ENCODE data around the gene CHAMP1.
"Not testable (repeated sequence)": the region's sequence is repeated elsewhere in the genome, so short reads cannot be mapped to it uniquely, and the experiment has no call there.

Gene CHAMP1

DNA sequence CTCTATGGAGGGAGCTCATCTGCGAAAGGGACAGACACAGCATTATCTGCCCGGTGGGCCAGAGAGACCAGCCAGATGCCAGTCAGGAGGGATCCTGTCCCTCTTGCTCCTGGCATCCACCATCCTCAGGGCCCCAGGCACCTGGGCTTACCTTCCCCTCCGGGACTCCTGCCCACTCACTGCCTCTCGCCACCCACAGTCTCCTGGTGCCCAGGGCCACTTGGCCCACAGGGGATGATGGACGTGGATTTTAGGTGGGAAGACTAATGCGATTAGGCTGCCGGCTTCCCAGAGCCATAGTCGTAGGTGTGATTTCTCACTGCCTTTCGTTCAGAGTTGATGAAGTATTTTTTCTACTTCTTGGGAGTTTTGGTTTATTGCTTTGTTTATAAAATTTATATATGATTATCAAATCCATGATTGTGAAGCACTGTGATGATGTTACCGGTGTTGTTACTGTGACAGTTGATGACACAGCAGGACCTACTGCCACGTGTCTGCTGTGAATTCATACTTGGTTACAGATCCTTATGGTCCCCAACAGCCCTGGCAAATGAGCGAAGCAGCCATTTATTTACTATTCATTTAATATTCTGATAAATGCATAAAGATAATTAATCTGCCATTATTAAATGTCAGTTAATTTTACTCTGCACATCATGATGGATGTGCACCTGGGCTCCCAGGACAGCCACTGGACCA is 14.5 kb upstream of the CHAMP1 start:
- no peak for DNase-seq

DNA sequence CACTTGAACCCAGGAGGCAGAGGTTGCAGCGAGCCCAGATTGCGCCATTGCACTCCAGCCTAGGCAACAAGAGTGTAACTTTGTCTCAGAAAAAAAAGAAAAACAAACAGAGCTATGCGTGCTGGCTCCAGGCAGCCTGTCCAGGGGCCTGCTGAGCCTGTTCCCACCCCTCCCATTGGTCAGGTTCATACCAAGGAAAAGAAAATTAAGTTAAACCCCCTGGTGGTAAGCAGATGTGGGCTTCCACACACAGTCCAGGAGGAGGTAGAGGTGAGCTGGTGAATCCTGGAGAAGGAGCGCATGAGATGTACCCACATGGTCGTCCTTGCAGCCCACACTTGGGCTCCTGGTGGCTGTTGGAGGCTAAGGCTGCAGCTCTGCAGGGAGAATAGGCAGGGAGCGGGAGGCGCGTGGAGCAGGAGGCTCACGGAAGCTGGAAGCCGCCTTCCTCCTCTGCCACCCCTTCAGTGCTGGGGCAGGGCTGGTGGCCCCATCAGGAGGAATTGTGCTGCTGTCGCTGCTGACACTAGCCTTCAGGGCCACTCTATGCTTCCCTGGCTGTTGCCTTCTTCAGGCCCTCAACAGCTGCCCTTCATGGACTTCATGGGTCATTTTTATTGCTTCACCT is 10.5 kb upstream of the CHAMP1 start:
- DNase-seq = no peak

DNA sequence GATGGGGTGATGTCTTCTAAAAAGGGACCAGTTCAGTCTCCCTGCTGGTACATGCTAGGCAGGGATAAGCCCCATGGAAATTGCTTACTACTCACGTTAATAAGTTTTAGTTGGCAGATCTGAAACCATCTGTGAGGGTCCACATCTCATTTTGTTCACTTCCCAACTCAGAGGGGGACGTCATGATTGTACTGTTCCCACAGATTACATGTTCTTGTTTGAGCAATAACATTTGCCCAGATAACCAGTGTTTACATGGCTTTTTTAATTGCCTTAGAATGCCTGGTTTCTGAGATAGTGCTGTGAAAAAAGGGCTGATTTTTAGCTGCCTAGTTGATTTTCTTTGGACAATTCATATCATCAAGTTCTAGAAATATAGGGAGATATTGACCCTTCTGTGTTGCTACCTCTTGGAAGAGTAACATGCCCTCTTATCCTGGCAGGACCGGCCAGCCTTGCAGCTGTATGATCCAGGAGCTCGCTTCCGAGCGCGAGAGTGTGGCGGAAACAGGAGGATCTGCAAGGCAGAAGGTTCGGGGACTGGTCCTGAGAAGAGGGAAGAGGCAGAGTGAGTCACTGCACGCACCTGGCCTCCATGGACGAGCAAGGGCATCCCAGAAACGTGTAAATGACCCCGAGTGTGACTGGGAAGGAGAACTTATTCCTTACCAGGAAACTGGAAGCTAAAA is 9.8 kb upstream of the CHAMP1 start:
- no peak for DNase-seq

DNA sequence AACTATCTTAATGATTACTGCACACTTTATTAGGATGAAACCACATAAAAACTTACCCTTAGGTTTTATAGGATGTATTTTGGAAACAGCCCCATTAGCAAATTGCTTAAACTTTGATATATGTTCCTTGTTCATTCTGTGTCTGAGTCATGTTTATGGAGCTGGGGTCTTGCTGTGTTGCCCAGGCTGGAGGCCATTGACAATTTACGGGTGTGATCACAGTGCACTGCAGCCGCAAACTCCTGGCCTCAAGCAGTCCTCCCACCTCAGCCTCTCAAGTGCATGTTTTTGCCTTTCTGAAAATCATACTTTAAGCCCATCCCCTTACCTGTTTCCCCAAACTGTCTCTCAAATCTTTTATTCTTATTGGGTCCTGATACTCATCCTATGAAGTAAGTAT is 5.2 kb upstream of the CHAMP1 start:
- DNase-seq = no peak

DNA sequence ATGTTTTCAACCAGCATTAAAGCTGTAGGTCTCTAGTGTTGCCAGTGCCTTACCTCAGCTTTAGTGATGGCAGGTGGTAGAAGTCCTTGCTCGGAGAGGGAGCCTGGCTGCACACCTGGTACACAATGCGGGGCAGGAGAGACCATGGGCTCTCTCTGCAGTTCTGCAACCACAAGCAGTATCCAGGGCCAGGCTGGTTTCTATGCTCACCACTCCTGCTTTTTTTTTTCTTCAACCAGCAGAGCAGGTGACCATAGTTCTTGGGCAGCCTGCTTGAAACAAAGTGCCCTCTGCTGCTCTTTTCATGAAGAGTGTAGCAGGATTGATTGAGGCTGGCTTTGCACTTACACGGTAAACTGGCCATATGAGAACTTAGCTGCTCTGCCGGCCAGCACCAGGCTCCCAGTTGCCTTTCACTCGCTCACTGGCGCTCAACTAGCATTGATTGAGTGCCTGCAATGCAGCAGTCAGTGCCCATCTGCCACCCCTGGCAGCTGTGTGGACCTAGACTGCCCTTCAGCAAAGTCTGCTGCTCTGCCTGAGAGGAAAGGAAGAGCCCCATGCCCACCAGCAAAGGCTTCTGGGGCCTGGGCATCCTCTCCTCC is 4.4 kb upstream of the CHAMP1 start:
- DNase-seq = no peak

DNA sequence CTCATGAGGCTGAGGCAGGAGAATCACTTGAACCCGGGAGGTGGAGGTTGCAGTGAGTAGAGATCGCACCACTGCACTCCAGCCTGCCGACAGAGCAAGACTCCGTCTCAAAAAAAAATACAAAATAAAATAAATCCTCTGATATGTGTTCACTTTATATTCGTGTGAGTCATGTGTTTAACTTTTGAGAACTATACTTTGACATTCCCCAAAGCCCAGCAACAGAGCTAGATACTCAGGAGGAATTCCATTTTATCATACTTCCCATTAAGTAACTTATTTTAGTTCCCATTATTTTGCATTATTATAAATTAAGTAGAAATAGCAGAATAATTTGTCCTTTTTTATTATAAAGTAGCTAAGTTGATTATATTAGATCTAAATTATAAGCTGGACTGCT is 3.3 kb upstream of the CHAMP1 start:
- DNase-seq = no peak

DNA sequence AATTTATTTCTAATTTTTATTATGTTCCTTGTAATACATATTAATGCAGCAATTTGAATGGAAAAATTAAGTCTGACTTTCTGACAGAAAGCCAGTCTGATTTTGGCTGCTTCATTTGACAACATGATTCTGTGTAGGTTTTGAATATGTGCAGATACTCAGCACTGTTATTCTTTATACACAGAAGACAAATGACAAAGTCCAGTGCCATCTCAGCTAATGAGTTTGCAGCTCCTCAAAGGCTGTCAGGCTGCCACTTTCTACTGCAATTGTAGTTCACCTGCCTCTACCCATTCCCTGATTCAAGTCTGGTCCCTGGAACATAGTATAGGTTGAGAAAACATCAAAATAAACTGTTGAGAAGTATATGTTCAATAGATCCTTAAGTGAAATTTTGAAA is 2.9 kb upstream of the CHAMP1 start:
- DNase-seq = no peak

DNA sequence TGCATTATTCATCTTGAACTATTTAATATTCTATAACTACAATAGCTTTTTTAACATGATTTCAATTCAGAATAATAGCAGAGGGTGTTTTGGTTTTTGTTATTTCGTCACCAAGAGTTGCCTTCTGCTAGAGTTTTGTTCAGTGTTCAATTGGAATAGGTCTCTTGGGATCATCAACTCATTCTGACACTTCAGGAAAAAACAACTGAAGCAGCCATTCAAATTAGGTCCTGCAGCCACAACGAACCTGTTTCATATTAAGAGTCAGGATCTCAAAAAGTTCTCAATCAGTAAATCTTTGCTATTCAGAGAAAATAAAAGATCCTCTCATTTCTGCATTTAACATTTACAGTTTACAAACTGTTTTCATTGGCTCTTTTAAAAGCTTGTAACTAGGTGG is 2.4 kb upstream of the CHAMP1 start:
- DNase-seq = no peak

DNA sequence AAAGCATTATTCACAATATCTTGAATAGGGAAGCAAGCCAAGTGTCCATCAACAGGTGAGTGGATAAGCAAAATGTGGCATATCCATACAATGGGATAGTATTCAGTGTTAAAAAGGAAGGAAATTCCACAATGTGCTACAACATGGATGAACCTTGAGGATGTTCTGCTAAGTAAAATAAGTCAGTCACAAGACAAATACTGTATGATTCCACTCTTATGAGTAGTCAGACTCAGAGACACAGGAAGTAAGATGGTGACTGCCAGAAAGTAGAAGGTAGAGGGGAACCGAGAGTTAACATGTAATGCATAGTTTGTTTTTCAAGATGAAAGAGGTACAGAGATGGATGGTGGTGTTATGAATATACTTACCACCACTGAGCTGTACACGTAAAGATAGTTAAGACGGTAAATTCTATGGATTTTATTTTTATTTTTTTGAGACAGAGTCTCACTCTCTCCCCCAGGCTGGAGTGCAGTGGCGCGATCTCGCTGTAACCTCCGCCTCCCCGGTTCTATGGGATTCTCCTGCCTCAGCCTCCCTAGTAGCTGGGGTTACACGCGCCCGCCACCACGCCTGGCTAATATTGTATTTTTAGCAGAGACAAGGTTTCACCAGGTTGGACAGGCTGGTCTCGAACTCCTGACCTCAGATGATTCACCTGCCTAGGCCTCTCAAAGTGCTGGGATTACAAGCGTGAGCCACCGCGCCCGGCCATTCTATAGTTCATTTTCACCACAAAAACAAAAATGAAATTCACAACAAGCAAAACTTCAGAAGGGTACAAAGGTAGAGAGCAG is 1.0 kb upstream of the CHAMP1 start:
- DNase-seq = no peak

DNA sequence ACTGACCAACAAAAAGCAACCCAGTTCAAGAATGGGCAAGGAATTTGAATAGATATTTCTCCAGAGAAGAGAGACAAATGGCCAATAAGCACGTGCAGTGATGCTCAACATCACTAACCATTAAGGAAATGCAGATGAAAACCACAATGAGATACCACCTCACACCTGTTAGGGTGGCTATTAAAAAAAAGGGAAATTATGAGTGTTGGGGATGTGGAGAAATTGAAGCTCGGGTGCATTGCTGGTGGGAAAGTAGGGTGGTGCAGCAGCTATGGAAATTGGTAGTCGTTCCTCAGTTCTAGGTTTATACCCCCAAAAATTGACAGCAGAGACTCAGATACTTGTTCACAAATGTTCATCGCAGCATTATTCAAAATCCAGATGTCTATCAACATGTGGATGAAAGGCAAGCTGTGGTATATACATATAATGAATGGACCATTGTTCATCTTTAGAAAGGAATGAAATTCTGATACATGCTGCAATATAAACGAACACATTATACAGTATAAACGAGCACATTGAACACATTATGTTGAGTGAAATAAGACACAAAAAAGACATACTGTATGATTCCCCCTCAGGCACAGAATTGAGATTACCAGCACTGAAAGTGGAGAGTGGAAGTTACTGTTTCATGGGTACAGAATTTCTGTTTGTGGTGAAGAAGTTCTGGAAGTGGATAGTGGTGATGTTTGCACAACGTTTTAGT is 927 bp downstream of the CHAMP1 start:
- DNase-seq = no peak

DNA sequence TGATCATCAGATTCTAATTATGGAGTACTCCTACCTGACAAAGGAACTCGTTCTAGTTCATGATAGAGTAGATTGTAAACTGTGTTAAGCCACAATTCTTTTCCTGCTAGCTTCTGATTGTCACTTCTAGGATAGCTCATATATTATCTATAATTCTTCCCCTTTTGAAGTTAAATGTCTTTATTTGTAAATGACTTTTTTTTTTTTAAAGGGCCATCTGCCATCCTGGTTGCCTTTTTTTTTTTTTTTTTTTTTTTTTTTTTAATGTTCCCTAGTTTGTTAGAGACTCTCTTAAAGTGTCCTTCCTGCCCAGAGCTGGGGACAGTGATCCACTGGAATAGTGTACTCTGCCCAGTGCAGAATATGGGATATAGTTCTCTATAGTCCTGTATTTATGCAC is 4.3 kb downstream of the CHAMP1 start:
- no peak for DNase-seq

DNA sequence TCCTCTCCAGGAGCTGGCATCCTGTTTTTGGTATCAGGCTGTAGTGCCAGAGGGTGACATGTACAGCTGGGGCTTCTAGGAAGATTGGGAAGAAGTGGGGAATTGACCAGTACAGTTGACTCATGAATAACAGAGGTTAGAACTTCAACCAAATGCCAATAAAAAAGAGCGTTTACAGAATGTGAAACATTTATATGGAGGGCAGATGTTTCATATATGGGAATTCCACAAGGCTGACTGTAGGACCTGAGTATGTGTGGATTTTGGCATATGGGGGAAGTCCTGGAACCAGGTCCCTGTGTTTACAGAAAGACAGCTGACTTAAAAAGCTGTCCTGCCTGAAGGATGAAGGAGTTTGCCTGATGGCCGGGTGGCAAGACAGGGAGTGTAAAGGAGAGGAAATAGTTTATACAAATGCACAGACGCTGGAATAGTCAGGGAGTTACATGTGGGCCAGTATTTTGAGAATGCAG is 5.2 kb downstream of the CHAMP1 start:
- no peak for DNase-seq

DNA sequence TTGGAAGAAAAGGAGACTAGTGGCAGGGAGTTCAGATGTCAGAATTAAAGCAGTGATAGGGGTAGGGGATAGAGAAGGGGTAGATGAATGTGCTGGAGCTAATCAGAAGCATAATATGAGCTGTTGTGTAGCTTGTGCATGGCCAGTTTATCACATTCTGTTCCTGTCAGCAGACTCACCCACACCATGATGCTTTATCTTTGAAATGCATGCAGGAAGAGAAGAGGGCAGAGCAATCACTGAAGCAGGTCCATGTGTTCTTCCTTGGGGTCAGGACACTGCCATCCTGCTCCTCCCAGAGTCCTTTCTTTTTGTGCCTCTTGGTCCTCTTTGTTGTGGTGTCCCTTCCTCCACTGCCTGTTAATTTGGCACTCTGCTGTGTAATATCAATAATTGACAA is 5.8 kb downstream of the CHAMP1 start:
- DNase-seq = no peak

DNA sequence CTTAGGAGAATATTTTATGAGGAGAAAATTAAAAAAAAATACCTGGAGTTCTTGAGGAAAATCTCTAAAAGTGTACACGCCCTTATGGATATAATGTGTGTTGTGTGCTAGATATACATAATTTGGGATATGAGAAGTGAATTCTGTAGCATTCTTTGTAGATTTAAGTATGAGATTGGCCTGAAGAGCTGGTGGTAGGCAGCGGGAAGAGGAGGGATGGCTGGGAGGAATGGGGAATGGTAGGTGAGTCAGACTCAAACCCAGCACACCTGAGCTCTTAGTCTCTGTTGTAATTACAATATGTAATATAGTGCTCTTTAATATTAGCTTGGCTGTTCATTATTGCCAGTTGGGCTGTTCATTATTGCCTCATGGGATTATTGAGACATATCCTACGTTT is 7.0 kb downstream of the CHAMP1 start:
- DNase-seq = no peak

DNA sequence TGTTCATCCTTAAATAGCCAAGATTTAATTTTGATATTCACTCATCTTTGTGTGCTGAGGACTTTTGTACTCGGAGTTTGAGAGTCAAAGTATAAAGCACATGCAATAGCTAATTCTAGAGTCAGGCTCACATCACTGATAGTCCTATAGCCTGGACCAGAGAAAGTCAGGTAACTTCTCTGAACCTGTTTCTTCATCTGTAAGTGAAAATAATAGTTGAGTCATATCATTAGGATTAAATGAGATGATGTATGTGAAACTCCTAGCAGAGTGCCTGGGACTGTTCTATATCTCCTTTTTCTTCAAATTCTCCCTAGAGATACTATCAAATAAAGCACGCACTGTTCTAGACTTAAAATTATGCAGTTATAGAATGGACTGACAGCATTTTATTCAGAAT is 9.0 kb downstream of the CHAMP1 start:
- no peak for DNase-seq

DNA sequence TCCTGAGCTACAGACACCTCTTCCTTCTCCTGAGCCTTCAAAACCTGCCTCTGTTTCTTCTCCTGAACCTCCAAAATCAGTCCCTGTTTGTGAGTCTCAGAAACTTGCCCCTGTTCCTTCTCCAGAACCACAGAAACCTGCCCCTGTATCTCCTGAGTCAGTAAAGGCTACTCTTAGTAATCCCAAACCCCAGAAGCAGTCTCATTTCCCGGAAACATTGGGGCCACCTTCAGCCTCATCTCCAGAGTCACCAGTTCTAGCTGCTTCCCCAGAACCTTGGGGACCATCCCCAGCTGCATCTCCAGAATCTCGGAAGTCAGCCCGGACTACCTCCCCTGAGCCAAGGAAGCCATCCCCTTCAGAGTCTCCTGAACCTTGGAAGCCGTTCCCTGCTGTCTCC is 10.0 kb downstream of the CHAMP1 start:
- DNase-seq = no peak

DNA sequence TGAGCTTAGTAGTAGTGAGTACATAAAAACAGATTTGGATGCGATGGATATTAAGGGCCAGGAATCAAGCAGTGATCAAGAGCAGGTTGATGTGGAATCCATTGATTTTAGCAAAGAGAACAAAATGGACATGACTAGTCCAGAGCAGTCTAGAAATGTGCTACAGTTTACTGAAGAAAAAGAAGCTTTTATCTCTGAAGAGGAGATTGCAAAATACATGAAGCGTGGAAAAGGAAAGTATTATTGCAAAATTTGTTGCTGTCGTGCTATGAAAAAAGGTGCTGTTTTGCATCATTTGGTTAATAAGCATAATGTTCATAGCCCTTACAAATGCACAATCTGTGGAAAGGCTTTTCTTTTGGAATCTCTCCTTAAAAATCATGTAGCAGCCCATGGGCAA is 11.4 kb downstream of the CHAMP1 start:
- DNase-seq = no peak

DNA sequence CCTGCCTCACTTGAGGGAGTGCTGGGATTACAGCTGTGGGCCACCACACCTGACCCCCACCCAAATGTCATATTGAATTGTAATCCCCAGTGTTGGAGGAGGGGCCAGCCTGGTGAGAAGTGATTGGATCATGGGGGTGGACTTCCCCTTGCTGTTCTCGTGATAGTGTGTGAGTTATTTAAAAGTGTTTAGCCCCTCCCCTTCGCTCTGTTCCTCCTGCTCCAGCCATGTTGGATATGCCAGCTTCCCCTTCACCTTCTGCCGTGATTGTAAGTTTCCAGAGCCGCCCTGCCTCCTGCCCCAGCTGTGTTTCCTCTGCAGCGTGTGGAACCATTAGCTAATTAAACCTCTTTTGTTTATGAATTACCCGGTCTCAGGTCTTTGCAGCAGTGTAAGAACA is 13.7 kb downstream of the CHAMP1 start:
- DNase-seq = no peak

DNA sequence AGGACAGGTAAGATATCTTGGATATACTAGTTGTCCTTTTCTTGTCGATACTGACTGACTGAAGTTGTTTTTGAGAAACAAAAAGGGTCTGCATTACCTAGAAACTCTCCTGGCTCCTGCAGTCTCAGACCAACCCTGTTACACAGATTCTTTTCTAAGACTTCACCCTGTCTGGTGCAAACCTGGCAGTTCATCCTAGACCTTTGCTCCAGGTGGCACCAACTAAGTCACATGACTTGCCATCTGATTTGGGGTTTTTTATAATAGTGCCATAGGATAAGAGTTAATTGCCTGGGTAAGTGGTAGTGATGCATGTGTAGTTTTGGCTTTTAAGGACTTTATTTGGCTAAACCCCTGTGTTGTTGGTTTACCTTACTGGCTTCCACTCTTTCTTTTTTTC is 14.3 kb downstream of the CHAMP1 start:
- no peak for DNase-seq

DNA sequence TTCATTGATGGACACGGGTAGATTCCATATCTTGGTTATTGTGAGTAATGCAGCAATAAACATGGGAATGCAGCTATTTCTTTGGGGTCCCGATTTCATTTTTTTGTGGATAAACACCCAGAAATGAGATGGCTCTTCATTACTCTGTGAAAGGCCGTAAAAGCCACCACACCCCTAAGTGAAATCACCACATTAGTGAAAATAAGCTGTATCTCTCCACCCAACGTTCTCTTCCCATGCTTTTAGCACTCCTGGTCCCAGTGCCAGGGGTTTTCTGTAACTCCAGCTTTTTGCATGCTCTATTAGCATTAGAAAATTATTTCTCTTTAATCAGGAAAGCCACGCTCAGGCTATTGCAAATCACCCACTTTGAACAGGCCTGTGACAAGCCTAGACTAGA is 15.8 kb downstream of the CHAMP1 start:
- no peak for DNase-seq

DNA sequence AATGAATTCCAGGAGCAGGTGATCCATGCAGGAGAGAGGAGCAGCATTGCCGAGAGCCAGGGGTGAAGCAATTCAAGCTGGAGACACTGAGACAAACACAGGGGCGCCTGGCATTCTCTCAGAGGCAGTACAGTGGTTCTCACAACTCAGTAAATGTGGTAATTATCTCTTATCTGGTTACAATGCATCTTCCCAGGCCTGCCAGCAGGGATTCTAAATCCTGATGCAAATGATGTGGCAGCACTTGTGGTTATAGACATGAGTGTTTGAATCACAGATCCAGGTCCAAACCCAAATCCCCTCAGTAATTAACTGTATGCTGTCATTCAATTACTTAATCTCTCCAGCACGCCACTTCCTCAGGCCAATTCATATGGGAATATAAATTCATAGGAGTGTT is 19.6 kb downstream of the CHAMP1 start:
- not testable (repeated sequence) for DNase-seq

DNA sequence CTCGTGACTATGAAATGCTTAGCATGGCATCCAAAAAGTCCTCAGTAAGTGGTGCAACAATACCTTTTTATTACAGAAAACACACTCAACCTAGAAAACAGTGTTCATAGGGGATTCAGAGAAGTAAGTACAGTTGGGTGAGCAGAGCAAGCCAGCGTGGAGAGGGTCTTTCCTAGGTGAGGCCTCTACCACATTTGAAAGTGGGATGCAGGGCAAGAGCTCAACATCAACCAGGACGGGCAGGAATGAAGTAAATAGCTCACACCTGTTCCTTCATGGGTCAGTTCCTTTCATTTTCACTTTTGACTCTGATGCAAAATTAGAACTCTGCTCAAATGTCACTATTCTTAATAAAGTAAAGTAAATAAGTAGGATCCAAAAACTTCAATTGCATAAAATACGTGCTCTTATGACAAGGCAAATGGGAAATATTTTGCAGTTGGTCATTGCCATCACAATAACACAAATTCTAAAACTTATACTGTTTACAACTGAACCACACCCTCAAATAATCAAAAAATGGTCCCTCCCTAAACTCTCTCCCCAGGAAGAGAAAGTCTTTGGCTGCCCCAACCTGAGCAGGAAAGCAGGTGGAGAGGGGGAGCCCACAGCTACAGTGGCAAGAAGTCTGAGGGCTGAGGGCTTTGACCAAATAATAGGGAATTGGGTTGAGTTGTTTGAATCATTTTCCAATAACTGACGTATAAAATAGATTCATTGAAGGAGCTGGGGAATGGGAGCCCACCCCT is 20.2 kb downstream of the CHAMP1 start:
- DNase-seq = no peak

All from NCI-H1417 treated with DMSO at 0.1 percent for 48 hours (cell line).